ENCODE measurements around the gene MLLT1. TPM values are rescaled to one million over a fixed set of nuclear protein-coding genes. Genes with fewer than 3 reads are reported as not detected.

Gene MLLT1
- total and polyA plus RNA-seq, 12 donors = 21.4 to 48.3 (median 31.7) TPM

DNA sequence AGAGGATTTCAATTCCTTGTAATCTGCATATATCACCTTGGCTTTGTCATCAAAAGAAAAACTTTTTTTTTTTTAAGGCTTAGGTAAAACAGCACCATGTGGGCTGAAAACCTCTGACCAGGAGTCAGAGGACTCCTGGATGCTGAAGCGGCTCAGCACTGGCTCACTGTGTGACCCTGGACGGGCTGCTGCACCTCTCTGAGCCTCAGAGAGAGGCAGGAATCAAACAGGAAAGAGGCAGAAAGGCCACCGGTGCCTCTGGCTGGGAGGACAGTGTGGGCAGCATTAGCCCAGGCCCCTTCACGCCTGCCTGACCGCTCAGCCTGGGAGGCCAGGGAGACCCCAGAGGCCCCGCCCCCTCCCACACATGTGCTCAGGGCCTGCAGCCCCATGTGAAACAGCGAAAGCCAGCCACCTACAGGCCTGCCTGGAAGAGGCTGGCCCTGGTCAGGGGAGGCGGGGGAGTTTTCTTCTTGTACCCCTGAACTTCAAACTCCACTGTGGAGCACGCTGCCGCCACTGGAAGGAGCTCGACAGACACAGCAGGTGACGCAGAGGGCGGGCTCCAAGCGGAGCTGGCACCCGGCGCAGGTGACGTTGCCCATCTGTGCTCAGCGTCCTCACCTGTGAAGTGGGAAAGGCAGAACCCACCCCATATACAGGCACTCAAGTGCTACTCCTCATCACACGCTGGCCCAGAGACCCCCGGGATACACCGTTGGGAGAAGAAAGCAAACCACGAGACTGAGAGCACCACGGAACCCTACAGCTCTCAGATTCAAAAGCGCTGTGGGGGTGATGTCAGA, 39.7 kb downstream of the MLLT1 start:
- no peak overlapping the region for H3K4me3 ChIP-seq
- H3K36me3 ChIP-seq = peaks cover 0 to 4% (median 0%) of the 10 kb centered on the region in 9 donors
- H3K4me1 ChIP-seq = peaks cover 36 to 96% (median 81%) of the 10 kb centered on the region in 9 donors
- intact Hi-C loops (cut with DNase I) = loop anchor here in 4 of 10 donors (5.0 kb wide), 2 partner anchors 32 to 37 kb away; partner anchors contain the start of gene MLLT1 (in 1 of the 4)
- H3K27me3 ChIP-seq = no peaks in the 10 kb centered on the region
- H3K27ac ChIP-seq = peak overlapping the region in 8 of 10 donors; percentile 4 to 84 (median 76)
- TF ChIP-seq, protein P1, sequence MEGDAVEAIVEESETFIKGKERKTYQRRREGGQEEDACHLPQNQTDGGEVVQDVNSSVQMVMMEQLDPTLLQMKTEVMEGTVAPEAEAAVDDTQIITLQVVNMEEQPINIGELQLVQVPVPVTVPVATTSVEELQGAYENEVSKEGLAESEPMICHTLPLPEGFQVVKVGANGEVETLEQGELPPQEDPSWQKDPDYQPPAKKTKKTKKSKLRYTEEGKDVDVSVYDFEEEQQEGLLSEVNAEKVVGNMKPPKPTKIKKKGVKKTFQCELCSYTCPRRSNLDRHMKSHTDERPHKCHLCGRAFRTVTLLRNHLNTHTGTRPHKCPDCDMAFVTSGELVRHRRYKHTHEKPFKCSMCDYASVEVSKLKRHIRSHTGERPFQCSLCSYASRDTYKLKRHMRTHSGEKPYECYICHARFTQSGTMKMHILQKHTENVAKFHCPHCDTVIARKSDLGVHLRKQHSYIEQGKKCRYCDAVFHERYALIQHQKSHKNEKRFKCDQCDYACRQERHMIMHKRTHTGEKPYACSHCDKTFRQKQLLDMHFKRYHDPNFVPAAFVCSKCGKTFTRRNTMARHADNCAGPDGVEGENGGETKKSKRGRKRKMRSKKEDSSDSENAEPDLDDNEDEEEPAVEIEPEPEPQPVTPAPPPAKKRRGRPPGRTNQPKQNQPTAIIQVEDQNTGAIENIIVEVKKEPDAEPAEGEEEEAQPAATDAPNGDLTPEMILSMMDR (IDR thresholded peaks at IDR 0.05) = no peak
- ATAC-seq = no peak
- H3K9me3 ChIP-seq = no peaks in the 10 kb centered on the region
- no peak for DNase-seq
- 90 to 93% methylated on average over 24 of the region's 24 CpGs for WGBS, 2 donors

DNA sequence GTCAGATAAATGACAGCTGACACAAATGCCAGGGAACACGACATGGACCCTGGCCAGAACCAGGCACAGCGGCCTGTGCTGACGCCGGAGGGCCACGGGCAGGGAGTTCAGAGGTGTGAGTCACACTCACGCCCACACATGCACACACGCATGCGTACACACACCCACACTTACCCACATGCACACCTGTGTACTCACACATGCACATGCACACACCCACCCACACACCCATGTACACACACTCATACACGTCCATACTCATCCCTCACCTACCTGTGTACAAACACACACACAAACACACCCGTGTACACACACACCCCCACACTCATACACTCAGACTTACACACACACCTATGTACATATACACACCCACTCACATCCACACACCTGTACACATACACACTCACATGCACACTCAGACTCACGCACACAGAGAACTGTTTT, 40.4 kb downstream of the MLLT1 start:
- TF ChIP-seq, protein P1 (IDR thresholded peaks at IDR 0.05) = no peak
- Histone ChIP-seq H3K4me1 (peaks cover 38 to 100% (median 87%) of the 10 kb centered on the region in 9 donors), H3K9me3 (no peaks in the 10 kb centered on the region), H3K27me3 (no peaks in the 10 kb centered on the region), H3K27ac (peak overlapping the region in 9 of 10 donors; percentile 57 to 84 (median 77)), H3K4me3 (no peak overlapping the region), H3K36me3 (peaks cover 0 to 4% (median 0%) of the 10 kb centered on the region in 9 donors)
- intact Hi-C loops (cut with DNase I) = loop anchor here in 4 of 10 donors (5.0 kb wide), 2 partner anchors 33 to 38 kb away; partner anchors contain the start of gene MLLT1 (in 1 of the 4)
- peak in 1 of 2 donors; percentile 24 for DNase-seq
- 55 to 60% methylated on average over 11 of the region's 11 CpGs for WGBS, 2 donors
- peak in 4 of 8 donors; percentile 9 to 34 (median 18) for ATAC-seq

DNA sequence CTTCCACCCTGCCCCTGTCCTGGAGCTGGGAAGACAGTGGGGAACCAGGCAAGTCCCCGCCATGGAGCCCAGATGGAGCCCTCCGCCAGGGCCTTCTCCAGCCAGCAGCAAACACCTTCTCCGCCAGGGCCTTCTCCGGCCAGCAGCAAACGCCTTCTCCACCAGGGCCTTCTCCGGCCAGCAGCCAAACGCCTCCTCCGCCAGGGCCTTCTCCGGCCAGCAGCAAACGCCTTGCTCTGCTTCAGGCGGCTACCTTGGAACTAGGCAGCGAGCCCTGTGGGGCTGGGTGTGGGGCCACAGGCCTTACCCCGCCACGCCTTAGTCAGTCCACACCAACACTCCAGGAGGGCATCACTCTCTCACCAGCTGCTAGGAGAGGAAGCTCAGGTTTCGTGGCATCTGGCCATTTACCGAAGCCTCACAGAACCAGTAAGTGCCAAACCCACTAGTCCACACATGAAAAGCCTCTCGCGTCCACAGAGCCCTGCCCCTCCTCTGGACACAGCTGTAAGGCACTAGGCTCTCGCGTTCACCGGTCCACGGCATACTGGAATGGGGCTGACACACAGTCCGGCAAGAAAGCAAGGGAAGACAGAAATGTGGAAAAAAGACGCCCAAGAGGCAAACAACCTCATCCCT, 41.0 kb downstream of the MLLT1 start:
- H3K9me3 ChIP-seq = no peaks in the 10 kb centered on the region
- peaks cover 44 to 100% (median 88%) of the 10 kb centered on the region in 9 donors for H3K4me1 ChIP-seq
- TF ChIP-seq, protein P1 (IDR thresholded peaks at IDR 0.05) = peak in 2 of 9 donors; percentile 4 to 11
- peak overlapping the region in 9 of 10 donors; percentile 57 to 84 (median 77) for H3K27ac ChIP-seq
- peak; percentile 8 to 53 (median 26) for ATAC-seq
- H3K4me3 ChIP-seq = peak overlapping the region in 3 of 10 donors; percentile 15 to 33 (median 17)
- 45 to 51% methylated on average over 24 of the region's 24 CpGs for WGBS, 2 donors
- H3K36me3 ChIP-seq = peaks cover 0 to 4% (median 0%) of the 10 kb centered on the region in 9 donors
- DNase-seq = peak; percentile 53 to 67
- H3K27me3 ChIP-seq = no peaks in the 10 kb centered on the region
- intact Hi-C loops (cut with DNase I) = loop anchor here in 4 of 10 donors (5.0 kb wide), 2 partner anchors 34 to 39 kb away; partner anchors contain the start of gene MLLT1 (in 1 of the 4)

DNA sequence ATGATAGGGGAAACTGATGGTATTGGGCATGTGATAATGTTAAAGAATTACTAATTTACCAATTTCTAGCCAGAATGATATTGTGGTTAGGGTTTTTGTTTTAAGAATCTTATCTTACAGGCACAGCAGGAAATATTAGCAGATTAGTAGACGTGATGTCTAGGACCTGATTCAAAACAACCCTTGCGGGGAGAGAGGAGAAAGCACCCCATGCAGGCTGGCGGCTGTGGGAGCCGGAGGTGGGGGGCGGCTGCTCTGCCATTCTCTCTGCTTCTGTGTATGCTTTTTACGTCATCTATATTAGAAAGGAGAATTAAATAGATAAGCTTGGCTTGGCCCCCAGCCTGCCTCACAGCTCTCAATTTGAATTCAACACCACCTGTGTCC, 41.5 kb downstream of the MLLT1 start:
- Histone ChIP-seq H3K27me3 (no peaks in the 10 kb centered on the region), H3K27ac (peak overlapping the region in 9 of 10 donors; percentile 57 to 84 (median 77)), H3K9me3 (no peaks in the 10 kb centered on the region), H3K4me1 (peaks cover 47 to 100% (median 88%) of the 10 kb centered on the region in 9 donors), H3K36me3 (peaks cover 0 to 4% (median 0%) of the 10 kb centered on the region in 9 donors), H3K4me3 (peak overlapping the region in 3 of 10 donors; percentile 15 to 33 (median 17))
- DNase-seq = no peak
- TF ChIP-seq, protein P1 (IDR thresholded peaks at IDR 0.05) = peak in 3 of 9 donors; percentile 9 to 24 (median 19)
- intact Hi-C loops (cut with DNase I) = loop anchor here in 4 of 10 donors (5.0 kb wide), 2 partner anchors 34 to 39 kb away; partner anchors contain the start of gene MLLT1 (in 1 of the 4)
- peak in 6 of 8 donors; percentile 7 to 37 (median 22) for ATAC-seq
- 55 to 59% methylated on average over 6 of the region's 6 CpGs for WGBS, 2 donors
